HG03460 (cell line): ENCODE results near the gene TMEM129.
A peak's percentile ranks its signal among the peaks of the same experiment; 100 is the strongest.
"Not testable (repeated sequence)": the region's sequence is repeated elsewhere in the genome, so short reads cannot be mapped to it uniquely, and the experiment has no call there.

Experiments used
- ATAC-seq: cut with Tn5 transposase; IDR thresholded peaks from one replicate; pipeline ENCODE4 v1.9.1; 2021; ENCODE audit not compliant: unreplicated experiment

Gene TMEM129

GRCh38 chr4:1701671-1702070 is 19.5 kb downstream of the TMEM129 start:
- ATAC-seq: not testable (repeated sequence)

DNA sequence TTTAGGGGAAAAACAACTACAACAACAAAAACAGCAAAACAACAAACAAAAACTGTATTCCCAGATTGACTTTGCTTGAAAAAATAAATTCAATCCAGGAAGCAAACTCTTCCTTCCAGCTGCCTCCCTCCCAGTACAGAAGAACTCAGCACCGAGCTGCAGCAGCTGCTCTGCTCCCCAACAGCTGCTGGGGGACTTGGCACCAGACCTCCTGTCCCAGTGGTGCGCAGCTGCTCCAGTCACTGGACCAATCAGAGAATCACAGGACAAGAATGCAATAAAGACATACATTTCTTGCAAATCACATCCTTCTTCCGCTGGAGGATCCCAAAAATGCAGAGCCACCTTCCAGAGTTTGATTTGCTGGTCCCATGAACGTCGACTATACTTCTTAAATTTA is 25.2 kb downstream of the TMEM129 start:
- no peak for ATAC-seq

GRCh38 chr4:1693131-1693896 is 27.8 kb downstream of the TMEM129 start:
- ATAC-seq: no peak

GRCh38 chr4:1691737-1692373 is 29.3 kb downstream of the TMEM129 start:
- ATAC-seq: no peak

- ATAC-seq: no peak
Observed at GRCh38 chr4:1690698-1691097, 30.4 kb downstream of the TMEM129 start.

DNA sequence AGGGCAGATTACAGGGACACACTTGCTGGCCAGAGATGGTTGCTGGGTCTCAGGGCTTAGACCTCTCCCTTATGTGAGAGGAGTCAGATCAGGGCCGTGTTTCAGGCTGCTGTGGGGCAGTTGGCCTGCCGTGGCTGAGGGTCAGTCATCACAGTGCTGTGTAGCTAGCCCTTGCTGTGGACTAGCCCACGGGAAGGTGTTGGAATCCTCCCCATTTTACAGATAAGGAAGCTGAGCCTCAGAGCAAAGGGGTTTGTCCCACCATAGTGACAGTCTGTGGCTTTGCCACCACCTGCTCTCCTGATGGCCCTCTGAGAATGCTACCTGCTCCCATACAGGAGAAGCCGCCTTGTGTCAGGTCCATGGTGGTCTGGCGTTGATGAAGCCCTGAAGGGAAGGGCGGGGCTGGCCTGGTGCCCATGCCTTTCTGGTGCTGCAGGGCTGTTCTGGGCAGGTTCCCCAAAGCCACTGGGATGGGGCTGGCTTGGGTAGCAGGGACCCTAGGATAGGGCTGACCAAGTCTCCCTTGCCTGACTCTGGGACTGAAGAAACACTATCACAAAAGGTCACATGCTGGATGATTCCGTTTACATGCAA is 34.6 kb downstream of the TMEM129 start:
- ATAC-seq: no peak

GRCh38 chr4:1685235-1686150 is 35.6 kb downstream of the TMEM129 start:
- no peak for ATAC-seq

- peak; percentile 6 for ATAC-seq
Observed at GRCh38 chr4:1684506-1685234, 36.5 kb downstream of the TMEM129 start.

- ATAC-seq: peak; percentile 88
Observed at GRCh38 chr4:1683736-1684505, 37.2 kb downstream of the TMEM129 start, which contains the start of gene FAM53A. FAM53A (minus strand) TSS chr4:1684313; CDS start chr4:1668741, 15,572 bp downstream.

DNA sequence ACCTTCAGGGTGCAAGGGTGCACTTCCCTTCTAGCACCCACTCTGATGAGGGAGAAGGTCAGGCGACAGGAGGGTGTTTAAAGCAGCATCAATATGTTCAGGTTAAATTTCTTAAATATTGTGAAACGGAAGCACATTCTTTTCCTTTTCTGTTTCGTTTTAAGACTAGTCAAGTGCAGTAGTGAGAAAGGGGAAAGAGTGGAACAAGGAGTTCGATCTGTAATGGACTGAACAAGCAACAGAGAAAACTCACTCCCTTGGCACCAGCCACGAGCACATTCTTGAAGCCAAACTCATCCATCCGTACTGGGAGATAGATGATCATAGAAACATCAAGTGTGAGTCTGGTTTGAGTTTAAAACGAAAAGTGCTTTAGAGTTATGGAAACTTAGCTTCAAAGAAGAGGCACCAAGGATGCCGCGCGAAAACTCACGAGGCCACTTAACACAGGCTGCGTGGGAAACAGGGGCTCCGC is 37.8 kb downstream of the TMEM129 start:
- no peak for ATAC-seq

DNA sequence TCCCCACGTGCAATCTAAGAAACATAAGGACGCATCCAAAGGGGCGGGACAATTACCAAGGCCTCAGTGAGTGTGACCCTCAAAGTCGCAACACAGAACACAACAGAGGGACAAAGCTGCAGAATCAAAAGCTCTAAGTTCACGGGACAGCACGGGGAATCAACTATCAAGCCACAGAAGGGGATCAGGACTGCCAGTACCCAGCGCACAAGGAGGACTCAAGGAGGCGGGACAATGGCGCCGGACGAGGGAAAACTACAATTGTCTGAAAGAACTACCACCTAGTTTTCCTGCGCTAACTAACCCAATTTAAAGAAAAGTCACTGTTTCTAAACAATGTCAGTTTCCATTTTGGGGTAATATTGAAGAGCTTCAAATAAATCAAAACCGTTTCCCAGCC is 38.3 kb downstream of the TMEM129 start:
- no peak for ATAC-seq

GRCh38 chr4:1678244-1678643 is 42.9 kb downstream of the TMEM129 start:
- ATAC-seq: no peak

GRCh38 chr4:1676605-1677525 is 44.3 kb downstream of the TMEM129 start:
- no peak for ATAC-seq

GRCh38 chr4:1675802-1676137 is 45.4 kb downstream of the TMEM129 start:
- ATAC-seq: no peak

- ATAC-seq: no peak
Observed at GRCh38 chr4:1675136-1675801, 45.9 kb downstream of the TMEM129 start.

DNA sequence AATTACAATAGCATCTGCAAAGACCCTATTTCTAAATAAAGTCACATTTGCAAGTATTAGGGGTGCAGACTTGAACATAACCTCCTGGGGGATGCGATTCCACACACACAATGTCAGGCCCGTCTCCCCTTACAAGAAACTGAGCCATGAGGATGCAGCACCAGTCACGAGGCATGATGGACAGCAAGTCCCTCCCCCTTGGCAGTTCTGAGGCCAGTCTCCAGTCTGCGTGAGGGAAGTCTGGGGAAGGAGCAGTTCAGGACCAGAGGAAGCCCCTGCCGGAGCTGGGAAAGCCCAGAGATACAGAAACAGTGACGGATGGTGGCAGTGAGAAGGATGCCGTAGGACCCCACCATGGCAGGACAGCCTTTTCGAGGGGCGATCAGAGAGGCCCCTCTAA is 46.4 kb downstream of the TMEM129 start:
- no peak for ATAC-seq

DNA sequence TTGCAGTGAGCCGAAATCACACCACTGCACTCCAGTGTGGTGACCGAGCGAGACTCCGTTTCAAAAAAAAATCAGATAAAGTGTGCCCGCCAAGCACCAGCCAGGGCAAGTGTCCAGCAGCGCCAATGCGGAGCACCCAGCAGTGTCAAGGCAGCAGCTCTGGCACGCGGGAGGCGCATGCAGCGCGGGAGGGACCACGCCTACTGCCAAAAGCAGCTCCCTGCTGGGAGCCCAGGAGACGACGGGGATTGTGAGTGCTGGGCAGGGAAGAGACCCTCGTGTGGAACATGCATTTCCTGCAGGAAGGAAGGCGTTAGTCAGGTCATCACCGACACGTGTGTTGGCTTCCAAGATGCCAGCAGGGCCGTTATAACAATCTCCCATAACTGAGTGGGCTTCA is 47.5 kb downstream of the TMEM129 start:
- no peak for ATAC-seq

GRCh38 chr4:1671011-1671410 is 50.1 kb downstream of the TMEM129 start:
- ATAC-seq: not testable (repeated sequence)
